K562 (cell line): ENCODE results near the gene CALML4. TPM values are rescaled to one million over a fixed set of nuclear protein-coding genes. Genes with fewer than 3 reads are reported as not detected.

Experiments
- ATAC-seq: fragments of 200-7000 bp; cut with Tn5 transposase; 3 replicates; pipeline ENCODE4 v1.9.1; 2020; ENCODE audit warnings: moderate library complexity
- BruUV-seq: library from RNA; stranded (reverse); fragments of 400-500 nt; replicated peaks from 2 replicates; lab custom pipeline; 2021; lab: Mats Ljungman, UMichigan
- CTCF ChIA-PET: fragments of 300-600 bp; formaldehyde crosslinking; extraction: SDS; loops from one replicate; lab custom pipeline; 2021; ENCODE audit warnings: low intra/inter-chr PET ratio; lab: Yijun Ruan, JAX
- POLR2A ChIA-PET: fragments of 300-600, 350-650 bp; sonication (Branson Sonifier 250); formaldehyde crosslinking; extraction: SDS; loops from one replicate; lab custom pipeline; 2021; ENCODE audit warnings: antibody characterized with exemption, inconsistent platforms; lab: Yijun Ruan, JAX
- DNase-seq, 4 experiments: peaks; one replicate each; pipeline versions ENCODE4 v3.0.0 to v3.0.0-alpha.2; 2011 to 2018; ENCODE audit warnings: low spot score in 3 of 4, mixed read lengths in 3 of 4; ENCODE audit errors: extremely low read depth in 1 of 4
- FAIRE-seq: peaks from 2 replicates; lab custom pipeline; 2011; peaks lifted over from hg19 to GRCh38; lab: Jason Lieb, UNC
- H2AFZ ChIP-seq: 2 replicates; pipeline ENCODE4 v1.6.0; 2011; ENCODE audit warnings: low read depth, low read length, control low read depth, inconsistent platforms
- H3K27ac ChIP-seq: fragments of 200-600 bp; 3 replicates; pipeline ENCODE4 v1.8.0; 2011; ENCODE audit warnings: low read depth, mild to moderate bottlenecking, control low read depth, inconsistent platforms, low read length, moderate library complexity, mixed read lengths; ENCODE audit errors: extremely low read depth
- H3K27me3 ChIP-seq, 2 experiments: fragments of 300-600 bp in 1 of 2; 2 replicates in 1 of 2; 3 replicates in 1 of 2; pipeline versions ENCODE4 v1.6.0 to v1.8.0; 2011; ENCODE audit warnings: inconsistent platforms in 2 of 2, low read length in 2 of 2, mild to moderate bottlenecking in 1 of 2, mixed read lengths in 1 of 2, moderate library complexity in 1 of 2; ENCODE audit not compliant: control insufficient read depth in 2 of 2, insufficient read depth in 2 of 2
- H3K36me3 ChIP-seq: fragments of 300-600 bp; 3 replicates; pipeline ENCODE4 v1.8.0; 2011; ENCODE audit warnings: mild to moderate bottlenecking, low read length, inconsistent platforms; ENCODE audit not compliant: control insufficient read depth, insufficient read depth
- H3K4me1 ChIP-seq, 2 experiments: fragments of 200-600 bp in 1 of 2; replicated peaks in 1 of 2; 2 replicates in 1 of 2; 3 replicates in 1 of 2; pipeline versions ENCODE4 v1.5.1 to v1.8.0; 2011; ENCODE audit warnings: inconsistent platforms in 2 of 2, low read length in 2 of 2, mild to moderate bottlenecking in 1 of 2, mixed read lengths in 1 of 2, moderate library complexity in 1 of 2; ENCODE audit not compliant: control insufficient read depth in 2 of 2, insufficient read depth in 2 of 2
- H3K4me2 ChIP-seq: 2 replicates; pipeline ENCODE4 v1.6.1; 2011; ENCODE audit warnings: low read length, control low read depth, inconsistent platforms, mixed read lengths; ENCODE audit not compliant: insufficient read depth
- H3K4me3 ChIP-seq: fragments of 200-600 bp; sonication (generic), shearing (Covaris generic); 2 replicates; pipeline ENCODE4 v1.5.1; 2016; ENCODE audit warnings: control low read depth, inconsistent platforms
- H3K79me2 ChIP-seq: fragments of 200-600 bp; 3 replicates; pipeline ENCODE4 v1.8.0; 2011; ENCODE audit warnings: low read length, inconsistent platforms; ENCODE audit not compliant: control insufficient read depth, insufficient read depth
- H3K9ac ChIP-seq, 2 experiments: 2 replicates each; pipeline versions ENCODE4 v1.6.0 to v1.6.1; 2011; ENCODE audit warnings: low read depth in 2 of 2, low read length in 2 of 2, control low read depth in 1 of 2, inconsistent platforms in 1 of 2, mild to moderate bottlenecking in 1 of 2, mixed read lengths in 1 of 2; ENCODE audit not compliant: insufficient read depth in 1 of 2
- H3K9me1 ChIP-seq: one replicate; pipeline ENCODE4 v1.6.0; 2011; ENCODE audit warnings: inconsistent platforms, mild to moderate bottlenecking, low read length, moderate library complexity; ENCODE audit not compliant: control insufficient read depth, insufficient read depth
- H3K9me3 ChIP-seq: replicated peaks from 2 replicates; pipeline ENCODE4 v1.5.1; 2011; ENCODE audit warnings: low read depth, low read length, inconsistent platforms; ENCODE audit not compliant: control insufficient read depth, insufficient read depth
- H4K20me1 ChIP-seq: replicated peaks from 2 replicates; pipeline ENCODE4 v1.6.1; 2011; ENCODE audit warnings: low read length, inconsistent platforms, mixed read lengths; ENCODE audit not compliant: control insufficient read depth, insufficient read depth
- BMI1 ChIP-seq: fragments of 150-350 bp; IDR thresholded peaks from 2 replicates; pipeline ENCODE4 v1.6.1; 2014; ENCODE audit warnings: low read length
- BRD9 ChIP-seq: fragments of 450-650 bp; IDR thresholded peaks from 2 replicates; pipeline ENCODE4 v1.6.1; 2018; ENCODE audit warnings: low read depth; ENCODE audit not compliant: partially characterized antibody
- ETV1 ChIP-seq: fragments of 450-650 bp; conservative IDR thresholded peaks from 2 replicates; pipeline ENCODE4 v1.6.1; 2016; ENCODE audit warnings: missing genetic modification characterization, control low read depth, low read depth, missing compliant biosample characterization
- NR2C2 ChIP-seq, 2 experiments: fragments of 200-800 bp in 1 of 2; sonication (Bioruptor generic) in 1 of 2; sonication (generic) in 1 of 2; formaldehyde crosslinking in 1 of 2; IDR thresholded peaks; 2 replicates each; pipeline versions ENCODE4 v1.6.1 to v1.8.0; 2016 to 2022; ENCODE audit warnings: mild to moderate bottlenecking in 1 of 2, missing compliant biosample characterization in 1 of 2, missing genetic modification characterization in 1 of 2, missing genetic modification reagents in 1 of 2
- POLR2G ChIP-seq: fragments of 200-400 bp; formaldehyde crosslinking; IDR thresholded peaks from 2 replicates; pipeline ENCODE4 v1.6.1; 2017; ENCODE audit warnings: low read depth, mild to moderate bottlenecking, antibody characterized with exemption, low read length, moderate library complexity
- POLR3A ChIP-seq: IDR thresholded peaks from 2 replicates; pipeline ENCODE4 v1.6.1; 2011; ENCODE audit warnings: borderline replicate concordance, mild to moderate bottlenecking, moderate library complexity; ENCODE audit not compliant: insufficient read length, insufficient read depth; ENCODE audit errors: extremely low read depth
- PYGO2 ChIP-seq: fragments of 450-650 bp; IDR thresholded peaks from 2 replicates; pipeline ENCODE4 v1.6.1; 2016; ENCODE audit warnings: mild to moderate bottlenecking, missing genetic modification characterization, moderate library complexity, missing compliant biosample characterization
- TAL1 ChIP-seq: fragments of 450-650 bp; IDR thresholded peaks from 2 replicates; pipeline ENCODE4 v1.6.1; 2016; ENCODE audit warnings: mild to moderate bottlenecking
- ZBTB1 ChIP-seq: sonication (generic); formaldehyde crosslinking; IDR thresholded peaks from 2 replicates; pipeline ENCODE4 v1.8.1; 2023; ENCODE audit warnings: missing genetic modification reagents, low read depth, mild to moderate bottlenecking, borderline replicate concordance
- ZNF184 ChIP-seq: sonication (generic); formaldehyde crosslinking; IDR thresholded peaks from 2 replicates; pipeline ENCODE4 v1.5.0; 2020; ENCODE audit warnings: missing genetic modification reagents
- ZNF316 ChIP-seq: fragments of 450-650 bp; IDR thresholded peaks from 2 replicates; pipeline ENCODE4 v1.6.1; 2016
- ZNF584 ChIP-seq: fragments of 200-800 bp; sonication (Bioruptor generic); IDR thresholded peaks from 2 replicates; pipeline ENCODE4 v1.6.1; 2016; ENCODE audit warnings: low read depth, mild to moderate bottlenecking, missing genetic modification characterization, missing compliant biosample characterization
- ZZZ3 ChIP-seq: fragments of 450-650 bp; IDR thresholded peaks from 2 replicates; pipeline ENCODE4 v1.6.1; 2016; ENCODE audit warnings: antibody characterized with exemption, mild to moderate bottlenecking, moderate library complexity
- WGBS: fragments of 100-300 bp; shearing (Covaris generic); methylation state at CpG from one replicate; pipeline ENCODE4 v1.1.6; 2016; ENCODE audit warnings: low coverage, mixed read lengths; ENCODE audit not compliant: insufficient coverage; ENCODE audit errors: missing lambda C conversion rate; 5-methylcytosine and 5-hydroxymethylcytosine counted together
- in situ Hi-C: fragments of 300-500 bp; cut with MboI; formaldehyde crosslinking; loops from 4 replicates; pipeline ENCODE4 v1.15.0; 2018; ENCODE audit warnings: inconsistent platforms, mixed read lengths
- intact Hi-C: fragments of 100-400 bp; cut with micrococcal nuclease; formaldehyde crosslinking; loops from 2 replicates; pipeline ENCODE4 v1.14.2; 2022
- polyA plus RNA-seq, 8 experiments: library from polyadenylated mRNA; depleted of rRNA in 4 of 8; stranded (reverse) in 5 of 8; unstranded in 3 of 8; fragments of >200 nt; fragmentation: Nextera tagmentation in 2 of 8; fragmentation: Illumina TruSeq in 1 of 8; extraction: Ambion mirVana in 2 of 8; extraction: Trizol in 1 of 8; gene quantifications; 2 replicates each; pipeline versions ENCODE4 v1.2.1 to v1.2.3, GENCODE V29; 2011 to 2014; ENCODE audit warnings: inconsistent platforms in 1 of 8, missing spikeins in 1 of 8
- total RNA-seq, 7 experiments: library from RNA; depleted of rRNA in 6 of 7; stranded (reverse); fragments of >200 nt in 6 of 7; fragmentation: Illumina TruSeq in 2 of 7; extraction: Trizol in 2 of 7; gene quantifications; 2 replicates each; pipeline versions ENCODE4 v1.2.1 to v1.2.3, GENCODE V29; 2011 to 2021; ENCODE audit warnings: low replicate concordance in 1 of 7
- TF ChIP-seq, protein P1 (sequence below): conservative IDR thresholded peaks from 2 replicates; pipeline ENCODE4 v1.6.1; 2011; ENCODE audit warnings: low read depth, mild to moderate bottlenecking, low read length; ENCODE audit not compliant: control insufficient read depth
- TF ChIP-seq, protein P2 (sequence below), 3 experiments: fragments of 200-800 bp in 1 of 3; fragments of 250-450 bp in 1 of 3; fragments of 450-650 bp in 1 of 3; sonication (Bioruptor Pico) in 1 of 3; sonication (Bioruptor generic) in 1 of 3; formaldehyde crosslinking in 1 of 3; IDR thresholded peaks; 2 replicates each; pipeline versions ENCODE4 v1.6.1 to v1.8.0; 2016 to 2022; ENCODE audit warnings: mild to moderate bottlenecking in 2 of 3, missing genetic modification characterization in 2 of 3, missing compliant biosample characterization in 1 of 3, moderate library complexity in 1 of 3

The CALML4 gene
- total and polyA plus RNA-seq, 9 of the 15 experiments (the other 6 are each of a cell fraction or from before 2014, with no cell fraction given) = 2.8 to 30.6 (median 15.5) TPM

DNA sequence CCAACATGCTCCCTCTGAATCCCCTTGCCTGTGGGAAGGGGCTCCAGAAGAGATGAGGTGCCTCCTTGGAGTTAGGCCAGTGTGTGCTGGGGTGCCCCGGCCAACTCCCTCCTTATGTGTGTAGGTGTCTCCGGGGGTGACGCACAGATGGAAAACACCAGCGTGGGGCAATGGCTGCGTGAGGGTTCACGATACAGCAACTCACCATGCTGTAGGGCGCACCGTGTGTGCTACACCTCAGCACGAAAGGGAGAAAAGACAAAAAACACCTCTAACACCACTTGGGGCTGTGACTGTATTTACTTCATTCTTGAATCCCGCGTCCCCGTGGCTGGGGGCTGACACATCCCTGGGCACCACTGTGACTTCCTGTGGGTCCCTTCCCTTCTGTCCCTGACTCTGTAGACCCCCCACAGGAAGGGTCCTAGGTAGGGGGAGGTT lies 1.6 kb upstream of the CALML4 start (continued):
- no peak for TF ChIP-seq BMI1
- TF ChIP-seq PYGO2 = no peak

DNA sequence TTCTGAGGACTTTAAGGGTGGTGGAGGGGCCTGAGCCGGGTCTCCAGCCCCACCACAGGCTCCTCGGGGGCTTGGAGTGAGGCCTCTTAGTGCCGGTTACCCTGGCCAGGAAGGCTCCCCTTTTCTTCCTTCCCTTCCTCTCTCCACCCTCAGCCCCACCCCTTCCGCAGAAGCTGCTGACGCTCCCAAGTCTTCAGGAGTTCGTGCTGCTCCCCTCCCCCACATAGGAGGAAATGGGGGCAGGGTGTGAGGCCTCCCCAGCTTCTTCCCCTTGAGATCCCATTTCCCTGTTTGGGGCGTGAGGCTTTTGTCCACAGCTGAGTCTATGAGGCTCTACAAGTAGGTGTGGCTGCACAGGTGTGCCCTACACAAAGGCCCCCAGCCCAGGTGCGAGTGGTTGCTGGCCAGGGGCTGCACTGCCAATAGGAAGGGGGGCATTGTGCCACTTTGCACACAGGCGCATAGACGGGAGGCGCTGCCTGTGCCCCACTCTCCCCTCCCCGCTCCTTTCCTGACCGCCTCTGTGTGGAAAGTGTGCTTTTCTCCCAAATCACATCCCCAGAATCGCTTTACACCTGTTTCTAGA lies 915 bp upstream of the CALML4 start:
- FAIRE-seq (peak; percentile 88), DNase-seq (peak; percentile 71 to 84 (median 77)), ATAC-seq (peak; percentile 86)
- Histone ChIP-seq H3K27me3 (no peaks in the 10 kb centered on the region), H3K9ac (peak overlapping the region; percentile 49 to 88), H3K79me2 (peaks cover 39% of the 10 kb centered on the region), H3K36me3 (peaks cover 62% of the 10 kb centered on the region; the same call in 2 of the 3 replicates), H3K4me1 (peaks cover 14 to 42% of the 10 kb centered on the region in 2 experiments), H3K9me1 (no peaks in the 10 kb centered on the region), H3K4me2 (peak overlapping the region; percentile 65), H3K27ac (peak overlapping the region; percentile 75), H2AFZ (peak overlapping the region; percentile 32; the same call in 1 of the 2 replicates), H3K9me3 (no peaks in the 10 kb centered on the region), H4K20me1 (0 out of 2 replicates have a peak, but pooled peaks cover 9% of the 10 kb centered on the region), H3K4me3 (peak overlapping the region; percentile 27; the same call in 1 of the 2 replicates)
- POLR2A ChIA-PET = interaction anchor here (0.6 to 1.3 kb wide), 4 partner anchors 11 to 312 kb away, joined by 3 to 4 read pairs (median 4); no protein-coding TSS in a partner anchor
- BruUV-seq = no TSS peak
- 47% methylated on average over 10 of the region's 14 CpGs for WGBS
- in situ Hi-C loops = no loop called here
- intact Hi-C loops = no loop called here
- CTCF ChIA-PET = no interaction called here
- no peak for TF ChIP-seq ZZZ3
- TF ChIP-seq ZNF584 (CRISPR knock-in tag) = no peak
- TF ChIP-seq, protein P1, sequence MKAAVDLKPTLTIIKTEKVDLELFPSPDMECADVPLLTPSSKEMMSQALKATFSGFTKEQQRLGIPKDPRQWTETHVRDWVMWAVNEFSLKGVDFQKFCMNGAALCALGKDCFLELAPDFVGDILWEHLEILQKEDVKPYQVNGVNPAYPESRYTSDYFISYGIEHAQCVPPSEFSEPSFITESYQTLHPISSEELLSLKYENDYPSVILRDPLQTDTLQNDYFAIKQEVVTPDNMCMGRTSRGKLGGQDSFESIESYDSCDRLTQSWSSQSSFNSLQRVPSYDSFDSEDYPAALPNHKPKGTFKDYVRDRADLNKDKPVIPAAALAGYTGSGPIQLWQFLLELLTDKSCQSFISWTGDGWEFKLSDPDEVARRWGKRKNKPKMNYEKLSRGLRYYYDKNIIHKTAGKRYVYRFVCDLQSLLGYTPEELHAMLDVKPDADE = no peak
- no peak for TF ChIP-seq ZBTB1 (CRISPR knock-in tag)
- no peak for TF ChIP-seq NR2C2 (CRISPR knock-in tag; IDR thresholded peaks at IDR 0.05)
- no peak for TF ChIP-seq NR2C2 (tag; IDR thresholded peaks at IDR 0.05)
- TF ChIP-seq POLR2G = peak; percentile 50; the same call in 1 of the 2 replicates
- TF ChIP-seq, protein P2, sequence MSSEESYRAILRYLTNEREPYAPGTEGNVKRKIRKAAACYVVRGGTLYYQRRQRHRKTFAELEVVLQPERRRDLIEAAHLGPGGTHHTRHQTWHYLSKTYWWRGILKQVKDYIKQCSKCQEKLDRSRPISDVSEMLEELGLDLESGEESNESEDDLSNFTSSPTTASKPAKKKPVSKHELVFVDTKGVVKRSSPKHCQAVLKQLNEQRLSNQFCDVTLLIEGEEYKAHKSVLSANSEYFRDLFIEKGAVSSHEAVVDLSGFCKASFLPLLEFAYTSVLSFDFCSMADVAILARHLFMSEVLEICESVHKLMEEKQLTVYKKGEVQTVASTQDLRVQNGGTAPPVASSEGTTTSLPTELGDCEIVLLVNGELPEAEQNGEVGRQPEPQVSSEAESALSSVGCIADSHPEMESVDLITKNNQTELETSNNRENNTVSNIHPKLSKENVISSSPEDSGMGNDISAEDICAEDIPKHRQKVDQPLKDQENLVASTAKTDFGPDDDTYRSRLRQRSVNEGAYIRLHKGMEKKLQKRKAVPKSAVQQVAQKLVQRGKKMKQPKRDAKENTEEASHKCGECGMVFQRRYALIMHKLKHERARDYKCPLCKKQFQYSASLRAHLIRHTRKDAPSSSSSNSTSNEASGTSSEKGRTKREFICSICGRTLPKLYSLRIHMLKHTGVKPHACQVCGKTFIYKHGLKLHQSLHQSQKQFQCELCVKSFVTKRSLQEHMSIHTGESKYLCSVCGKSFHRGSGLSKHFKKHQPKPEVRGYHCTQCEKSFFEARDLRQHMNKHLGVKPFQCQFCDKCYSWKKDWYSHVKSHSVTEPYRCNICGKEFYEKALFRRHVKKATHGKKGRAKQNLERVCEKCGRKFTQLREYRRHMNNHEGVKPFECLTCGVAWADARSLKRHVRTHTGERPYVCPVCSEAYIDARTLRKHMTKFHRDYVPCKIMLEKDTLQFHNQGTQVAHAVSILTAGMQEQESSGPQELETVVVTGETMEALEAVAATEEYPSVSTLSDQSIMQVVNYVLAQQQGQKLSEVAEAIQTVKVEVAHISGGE (CRISPR knock-in tag; IDR thresholded peaks at IDR 0.05) = peak in 1 of 3 experiments; percentile 62; a peak in 2 of 6 replicates
- TF ChIP-seq ZNF184 (CRISPR knock-in tag) = no peak
- TF ChIP-seq POLR3A = no peak
- TF ChIP-seq ZNF316 = no peak
- no peak for TF ChIP-seq TAL1
- TF ChIP-seq BRD9 = no peak
- TF ChIP-seq ETV1 (tag) = no peak
